HG02571 (cell line): ENCODE data around the gene LRFN2.

Source experiments
- ATAC-seq: cut with Tn5 transposase; IDR thresholded peaks from one replicate; pipeline ENCODE4 v1.9.1; 2021; ENCODE audit warnings: mild to moderate bottlenecking, moderate library complexity; ENCODE audit not compliant: unreplicated experiment

The LRFN2 gene

DNA sequence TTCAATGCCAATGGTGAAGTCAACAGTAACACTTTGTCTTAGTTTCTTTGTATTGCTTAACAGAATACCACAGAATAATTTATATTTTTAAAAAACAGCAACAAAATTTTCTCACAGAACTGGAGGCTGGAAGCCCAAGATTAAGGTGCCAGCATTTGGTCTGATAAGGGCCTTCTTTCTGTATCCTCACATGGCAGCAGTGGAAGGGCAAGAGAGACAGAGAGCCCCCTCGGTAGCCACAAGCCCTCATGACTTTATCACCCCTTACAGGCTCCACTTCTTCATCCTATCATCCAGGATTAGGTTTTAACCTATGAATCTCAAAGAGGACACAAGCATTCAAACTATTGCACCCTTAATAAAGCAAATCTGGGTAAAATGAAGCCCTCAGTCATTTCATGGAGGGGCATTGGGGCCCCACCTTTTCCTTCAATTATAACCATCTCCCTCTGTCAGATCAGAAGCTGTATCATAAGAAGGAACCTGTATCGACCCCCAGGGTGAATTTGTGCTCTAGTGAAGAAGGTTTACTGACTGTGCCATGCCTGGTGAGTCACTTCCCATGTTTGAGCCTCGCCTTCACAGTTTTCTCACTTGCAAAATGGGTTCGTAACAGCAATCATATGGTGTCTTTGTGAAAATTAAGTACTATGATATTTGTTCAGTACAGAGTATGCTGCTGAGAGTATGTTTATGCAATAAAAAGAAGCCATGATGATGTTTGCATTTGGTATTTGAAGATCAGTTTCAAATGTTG, 178.2 kb downstream of the LRFN2 start:
- ATAC-seq = no peak

GRCh38 chr6:40407239-40407638, 179.9 kb downstream of the LRFN2 start:
- ATAC-seq = no peak

- ATAC-seq = no peak
Observed at GRCh38 chr6:40406175-40406574, 181.0 kb downstream of the LRFN2 start.

DNA sequence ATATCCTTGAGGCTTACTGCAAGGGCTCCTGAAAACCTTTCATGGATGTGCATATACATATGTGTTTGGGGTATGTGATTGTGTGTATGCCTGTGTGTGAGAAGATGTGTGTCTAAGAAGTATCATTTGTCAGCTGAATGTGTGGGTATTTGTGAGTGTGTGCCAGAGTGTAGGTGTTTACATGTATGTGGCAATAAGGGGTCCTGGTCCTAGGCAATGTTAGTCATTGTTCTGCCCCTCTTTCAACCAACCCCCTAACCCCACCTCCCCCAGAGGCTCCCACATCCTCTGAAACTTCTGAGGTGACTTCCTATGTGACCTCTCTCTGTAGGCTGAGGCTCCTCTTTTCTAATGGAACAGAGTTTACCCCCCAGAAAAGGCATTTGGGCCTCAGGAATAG, 186.4 kb downstream of the LRFN2 start:
- no peak for ATAC-seq

DNA sequence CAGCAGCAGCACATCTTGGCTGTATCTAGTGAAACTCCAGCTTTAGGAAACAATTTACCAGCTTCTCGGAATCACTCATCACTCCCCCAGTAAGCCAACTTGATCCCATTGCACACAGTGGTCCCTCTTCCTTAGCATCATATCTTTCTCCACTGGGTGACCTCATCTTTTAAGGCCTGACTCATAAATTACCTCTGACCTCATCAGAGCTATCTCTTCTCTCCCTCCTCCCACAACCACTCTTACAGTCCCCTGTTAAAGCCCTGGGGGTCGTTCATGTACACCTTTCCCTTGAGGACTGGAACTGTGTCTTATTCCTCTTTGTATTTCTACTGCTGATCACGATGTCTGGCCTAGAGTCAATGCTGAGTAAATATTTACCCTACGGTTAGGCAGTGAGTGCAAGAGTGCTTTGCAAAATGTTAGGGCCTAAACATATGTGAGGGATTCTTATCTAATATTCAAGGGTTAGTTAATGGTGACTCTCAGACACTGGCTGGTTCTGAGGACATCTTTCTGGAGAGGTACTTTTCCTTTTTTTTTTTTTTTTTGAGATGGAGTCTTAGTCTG, 187.2 kb downstream of the LRFN2 start:
- no peak for ATAC-seq

DNA sequence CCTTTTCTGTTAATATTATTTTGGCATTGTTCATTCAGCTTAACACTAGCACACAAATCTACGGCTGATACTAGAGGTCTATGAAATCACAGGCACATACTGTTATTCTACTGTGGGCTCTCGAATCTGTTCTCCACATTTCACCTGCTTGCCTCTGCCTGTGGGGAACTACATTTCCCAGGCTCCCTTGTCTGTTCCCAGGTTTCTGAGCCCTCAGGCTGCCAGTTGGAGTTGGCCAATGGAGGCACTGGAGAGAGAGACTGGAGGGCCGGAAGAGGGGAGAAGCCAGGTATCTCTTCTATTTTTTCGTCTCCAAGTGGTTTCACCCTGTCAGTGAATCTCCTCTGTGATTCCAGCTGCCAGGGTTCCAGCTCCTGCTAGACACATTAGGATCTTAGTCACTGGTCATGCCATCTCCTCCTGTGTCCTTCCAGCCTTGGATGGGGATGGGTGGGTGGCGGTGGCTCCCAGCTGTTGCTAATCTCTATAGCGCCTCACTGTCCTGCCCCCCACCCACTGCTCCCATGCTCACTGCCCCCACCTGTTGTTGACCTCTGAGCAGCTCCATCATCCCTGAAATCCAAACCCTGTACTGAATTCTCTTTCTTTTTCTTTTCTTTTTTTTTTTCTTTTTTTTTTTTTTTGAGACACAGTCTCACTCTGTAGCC, 188.2 kb downstream of the LRFN2 start:
- no peak for ATAC-seq

GRCh38 chr6:40398034-40398691, 189.0 kb downstream of the LRFN2 start:
- ATAC-seq = no peak

GRCh38 chr6:40397287-40398033, 189.7 kb downstream of the LRFN2 start:
- no peak for ATAC-seq

- no peak for ATAC-seq
Observed at GRCh38 chr6:40395698-40396076, 191.5 kb downstream of the LRFN2 start.

DNA sequence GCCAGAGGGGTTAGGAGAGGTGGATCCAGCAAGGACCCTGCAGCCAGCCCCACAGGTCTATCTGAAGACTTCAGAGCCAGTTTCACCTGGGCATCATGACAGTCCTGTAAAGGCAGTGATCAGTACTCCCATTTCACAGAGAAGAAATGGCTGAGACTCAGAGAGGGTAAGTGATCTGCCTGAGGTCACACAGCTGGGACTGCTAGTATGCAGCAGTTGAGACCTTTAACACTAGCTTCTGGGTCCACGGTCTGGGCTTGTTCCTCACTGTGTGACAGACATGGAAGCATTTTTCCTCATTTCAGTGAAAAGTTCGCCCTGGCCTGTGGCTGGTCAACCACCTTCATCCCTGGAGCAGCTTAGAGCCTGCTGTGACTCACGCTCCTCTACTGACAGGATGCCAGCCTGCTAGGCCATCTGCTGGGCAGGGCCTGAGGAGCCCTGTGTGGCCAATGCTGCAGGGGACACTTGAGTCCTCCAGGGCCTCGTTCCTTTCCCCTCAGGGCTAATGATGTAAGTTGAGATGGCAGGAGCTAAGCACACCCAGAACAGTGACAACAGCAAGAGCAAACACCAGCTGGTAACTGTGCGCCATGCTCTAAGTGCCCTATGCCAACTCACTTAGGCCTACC, 192.0 kb downstream of the LRFN2 start:
- no peak for ATAC-seq

GRCh38 chr6:40394381-40394780, 192.8 kb downstream of the LRFN2 start:
- ATAC-seq = no peak

- ATAC-seq = no peak
Observed at GRCh38 chr6:40393641-40394040, 193.5 kb downstream of the LRFN2 start.

GRCh38 chr6:40392589-40392988, 194.6 kb downstream of the LRFN2 start:
- no peak for ATAC-seq

DNA sequence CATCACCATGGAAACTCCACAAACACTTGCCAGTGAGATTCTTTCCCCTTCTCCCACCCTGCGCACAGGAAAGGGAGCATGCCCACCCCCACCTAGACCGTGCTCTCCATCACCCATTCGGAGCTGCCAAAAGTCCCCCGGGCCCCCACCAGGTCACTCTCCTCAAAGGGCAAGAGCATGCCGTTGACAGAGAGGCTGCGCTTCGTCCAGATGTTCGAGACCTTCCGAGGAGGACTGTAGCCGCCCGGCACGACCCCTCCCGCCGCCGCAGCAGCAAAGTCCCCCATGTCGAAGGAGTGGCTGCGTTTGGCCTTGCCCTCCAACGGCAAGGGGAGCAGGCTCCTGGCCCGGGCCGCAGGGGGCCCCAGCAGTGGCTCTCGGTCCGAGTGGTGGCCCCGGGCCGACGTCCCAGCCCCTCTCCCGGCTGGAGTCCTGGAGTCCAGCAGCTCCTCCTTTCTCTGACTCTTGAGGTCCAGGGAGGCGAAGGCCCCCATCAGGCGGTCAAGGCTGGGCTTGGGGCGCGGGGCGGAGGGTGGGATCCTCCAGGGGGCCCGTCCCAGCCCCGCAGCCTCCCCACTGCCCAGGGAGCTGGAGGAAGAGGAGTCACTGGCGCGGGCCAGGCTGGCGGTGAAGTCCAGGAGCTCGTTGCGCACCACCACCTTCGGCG, 195.2 kb downstream of the LRFN2 start:
- no peak for ATAC-seq

DNA sequence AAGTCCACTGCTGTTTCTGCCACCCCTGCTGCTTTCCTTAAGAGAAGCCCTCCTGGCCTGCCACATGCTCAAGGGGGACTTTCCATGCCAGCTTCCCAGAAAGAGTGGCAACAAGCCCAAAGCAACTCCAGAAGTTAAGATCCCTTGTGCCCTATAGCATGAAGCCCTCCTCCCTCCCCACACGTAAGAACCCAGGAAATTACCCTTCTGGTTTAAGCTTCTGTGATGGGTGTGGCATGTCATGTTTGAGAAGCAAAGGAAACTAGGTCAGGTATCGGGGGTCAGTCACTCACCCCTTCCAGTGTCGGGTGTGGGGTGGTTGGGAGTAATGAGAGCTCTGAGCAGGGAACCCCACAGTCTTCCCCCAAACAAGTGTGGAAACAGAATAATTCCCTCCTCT, 196.1 kb downstream of the LRFN2 start:
- no peak for ATAC-seq

DNA sequence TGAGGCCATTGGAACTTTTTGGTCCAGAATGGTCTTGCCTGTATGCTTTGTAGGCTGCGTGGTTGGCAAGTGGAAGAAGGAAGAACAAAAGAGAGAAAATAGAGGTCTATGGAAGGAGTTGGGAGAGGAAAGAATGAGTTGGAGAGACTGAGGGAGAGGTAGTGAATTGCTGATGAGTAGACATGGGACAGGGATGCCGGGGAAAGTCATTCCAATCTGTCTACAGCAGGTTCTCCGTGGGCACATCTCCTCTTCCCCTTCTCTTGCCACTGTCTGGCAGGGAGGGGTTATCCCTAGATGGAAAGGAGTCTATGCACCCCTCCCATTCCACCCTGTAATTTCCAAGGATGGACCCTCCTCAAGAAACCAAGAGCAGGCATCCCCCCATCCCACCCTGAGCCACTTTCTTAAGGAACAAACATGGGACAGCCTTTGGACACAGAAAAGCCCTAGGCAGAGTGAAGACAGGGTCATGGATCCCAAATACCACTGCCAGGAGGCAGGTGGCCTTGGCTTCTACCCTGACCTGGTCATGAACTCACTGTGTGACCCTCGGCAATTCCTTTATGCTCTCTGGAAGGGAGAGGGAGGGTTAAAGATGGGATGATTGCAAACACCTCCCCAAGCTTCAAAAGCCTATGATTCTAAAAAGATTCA, 196.9 kb downstream of the LRFN2 start:
- ATAC-seq = no peak

- ATAC-seq = no peak
Observed at GRCh38 chr6:40389254-40389653, 197.9 kb downstream of the LRFN2 start.

- ATAC-seq = no peak
Observed at GRCh38 chr6:40387871-40388264, 199.3 kb downstream of the LRFN2 start.

- ATAC-seq = no peak
Observed at GRCh38 chr6:40387127-40387870, 199.9 kb downstream of the LRFN2 start.
